ENCODE data around the gene IL6.

DNA sequence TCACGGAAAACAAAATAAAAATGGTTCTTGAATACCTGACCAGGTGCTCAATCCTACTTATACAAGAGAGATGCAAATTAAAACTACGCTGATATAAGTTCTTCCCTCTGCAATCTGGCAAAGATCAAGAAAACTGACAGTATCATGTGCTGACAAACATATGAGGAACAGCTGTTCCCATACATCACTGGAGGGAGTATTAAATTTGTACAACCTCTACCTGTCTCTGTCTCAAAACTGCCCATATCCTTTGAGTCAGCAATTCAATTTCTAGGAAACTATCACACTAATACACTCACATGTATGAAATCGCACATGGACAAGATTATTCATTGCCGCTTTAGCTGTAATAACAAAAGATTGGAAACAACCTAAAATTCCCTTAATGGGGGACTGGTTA is 11.0 kb upstream of the IL6 start:
- TF ChIP-seq, protein P1, sequence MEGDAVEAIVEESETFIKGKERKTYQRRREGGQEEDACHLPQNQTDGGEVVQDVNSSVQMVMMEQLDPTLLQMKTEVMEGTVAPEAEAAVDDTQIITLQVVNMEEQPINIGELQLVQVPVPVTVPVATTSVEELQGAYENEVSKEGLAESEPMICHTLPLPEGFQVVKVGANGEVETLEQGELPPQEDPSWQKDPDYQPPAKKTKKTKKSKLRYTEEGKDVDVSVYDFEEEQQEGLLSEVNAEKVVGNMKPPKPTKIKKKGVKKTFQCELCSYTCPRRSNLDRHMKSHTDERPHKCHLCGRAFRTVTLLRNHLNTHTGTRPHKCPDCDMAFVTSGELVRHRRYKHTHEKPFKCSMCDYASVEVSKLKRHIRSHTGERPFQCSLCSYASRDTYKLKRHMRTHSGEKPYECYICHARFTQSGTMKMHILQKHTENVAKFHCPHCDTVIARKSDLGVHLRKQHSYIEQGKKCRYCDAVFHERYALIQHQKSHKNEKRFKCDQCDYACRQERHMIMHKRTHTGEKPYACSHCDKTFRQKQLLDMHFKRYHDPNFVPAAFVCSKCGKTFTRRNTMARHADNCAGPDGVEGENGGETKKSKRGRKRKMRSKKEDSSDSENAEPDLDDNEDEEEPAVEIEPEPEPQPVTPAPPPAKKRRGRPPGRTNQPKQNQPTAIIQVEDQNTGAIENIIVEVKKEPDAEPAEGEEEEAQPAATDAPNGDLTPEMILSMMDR (conservative IDR thresholded peaks at IDR 0.05) = no peak
- TF ChIP-seq EZH2 (IDR thresholded peaks at IDR 0.05; ENCODE audit: low read depth) = no peak
